Gastroesophageal sphincter (tissue), 4 donors: ENCODE measurements around the gene KCNN4. TPM values are rescaled to one million over a fixed set of nuclear protein-coding genes. Genes with fewer than 3 reads are reported as not detected.
A peak's percentile ranks its signal among the peaks of the same experiment; 100 is the strongest.

ENCODE experiments used
- ATAC-seq: fragments of 150-250 bp; one replicate; pipeline ENCODE4 v1.9.1; 2016; ENCODE audit warnings: mild to moderate bottlenecking, moderate library complexity
- H3K27ac ChIP-seq, 4 donors: fragments of 200-600 bp; sonication (generic) in 3 of 4; 1 replicate in 3 of 4; 2 replicates in 1 of 4; pipeline ENCODE4 v1.5.1; 2016 to 2019
- H3K27me3 ChIP-seq: fragments of 200-600 bp; sonication (generic); one replicate; pipeline ENCODE4 v1.5.1; 2019
- H3K36me3 ChIP-seq, 2 donors: fragments of 200-600 bp; sonication (generic); one replicate each; pipeline ENCODE4 v1.5.1; 2019; ENCODE audit warnings: control low read depth in 1 of 2
- H3K4me1 ChIP-seq, 3 donors: fragments of 200-600 bp; sonication (generic); 1 replicate in 2 of 3; 2 replicates in 1 of 3; pipeline ENCODE4 v1.5.1; 2016 to 2019; ENCODE audit warnings: control low read depth in 2 of 3
- H3K4me3 ChIP-seq, 2 donors: fragments of 200-600 bp; sonication (generic); one replicate each; pipeline ENCODE4 v1.5.1; 2019; ENCODE audit warnings: mild to moderate bottlenecking in 1 of 2, moderate library complexity in 1 of 2
- H3K9me3 ChIP-seq, 3 donors: fragments of 200-600 bp; sonication (generic); one replicate each; pipeline ENCODE4 v1.5.1; 2017 to 2019; ENCODE audit warnings: control low read depth in 2 of 3
- CTCF ChIP-seq, 4 experiments: fragments of 200-600 bp in 2 of 4; fragments of 450-650 bp in 2 of 4; sonication (generic) in 1 of 4; IDR thresholded peaks; one replicate each; pipeline ENCODE4 v1.5.1; 2017 to 2019; ENCODE audit warnings: antibody characterized with exemption in 4 of 4, mild to moderate bottlenecking in 2 of 4, moderate library complexity in 2 of 4
- EP300 ChIP-seq: sonication (generic); formaldehyde crosslinking; IDR thresholded peaks from one replicate; pipeline ENCODE4 v1.6.1; 2017; ENCODE audit warnings: antibody characterized with exemption, mild to moderate bottlenecking
- POLR2A ChIP-seq, 2 donors: fragments of 450-650 bp; IDR thresholded peaks; one replicate each; pipeline ENCODE4 v1.6.1; 2017; ENCODE audit warnings: antibody characterized with exemption in 2 of 2, mild to moderate bottlenecking in 2 of 2, moderate library complexity in 1 of 2
- POLR2AphosphoS5 ChIP-seq: sonication (generic); formaldehyde crosslinking; IDR thresholded peaks from one replicate; pipeline ENCODE4 v1.6.1; 2017; ENCODE audit warnings: antibody characterized with exemption
- WGBS, 2 donors: methylation state at CpG; one replicate each; pipeline ENCODE4 v1.1.5; 2018; ENCODE audit warnings: low coverage in 1 of 2; 5-methylcytosine and 5-hydroxymethylcytosine counted together
- total RNA-seq, 4 donors: library from RNA; depleted of rRNA; stranded (reverse); fragments of >200 nt; gene quantifications; one replicate each; pipeline ENCODE4 v1.1.0, GENCODE V29; 2016

KCNN4 gene
- total RNA-seq, 4 donors from 2014 or later, result 1.8 to 7.1 (median 3.4) TPM

- H3K4me1 ChIP-seq, result peaks cover 4 to 35% (median 14%) of the 10 kb centered on the region in 3 donors
- no peak for ATAC-seq
- WGBS, 2 donors, result 67 to 84% methylated on average over 1 to 6 of the region's 6 CpGs
- H3K36me3 ChIP-seq, result peaks cover 0 to 43% of the 10 kb centered on the region in 2 donors
- H3K27me3 ChIP-seq, result no peaks in the 10 kb centered on the region
- TF ChIP-seq POLR2AphosphoS5 (no peak), POLR2A (IDR thresholded peaks at IDR 0.05) (no peak), EP300 (no peak), CTCF (IDR thresholded peaks at IDR 0.05) (no peak)
- no peak overlapping the region for H3K4me3 ChIP-seq
- peak overlapping the region in 1 of 4 donors; percentile 98 for H3K27ac ChIP-seq
- no peaks in the 10 kb centered on the region for H3K9me3 ChIP-seq
Observed at GRCh38 chr19:43752287-43752875, 28.4 kb downstream of the KCNN4 start.

GRCh38 chr19:43751466-43752220 lies 29.1 kb downstream of the KCNN4 start:
- TF ChIP-seq CTCF (IDR thresholded peaks at IDR 0.05), result no peak
- no peak for TF ChIP-seq POLR2A (IDR thresholded peaks at IDR 0.05)
- no peak for TF ChIP-seq EP300
- TF ChIP-seq POLR2AphosphoS5, result no peak
- 78 to 83% methylated on average over 4 of the region's 4 CpGs for WGBS, 2 donors

GRCh38 chr19:43749898-43750297 lies 30.9 kb downstream of the KCNN4 start:
- WGBS, 2 donors, result 100% methylated on average over 1 of the region's 1 CpG; no CpG with 5 or more reads in 1 of the 2 donors

More at GRCh38 chr19:43751466-43752220, 29.1 kb downstream of the KCNN4 start:
- H3K4me3 ChIP-seq, result no peak overlapping the region
- H3K9me3 ChIP-seq, result no peaks in the 10 kb centered on the region
- peaks cover 4 to 35% (median 14%) of the 10 kb centered on the region in 3 donors for H3K4me1 ChIP-seq
- H3K27ac ChIP-seq, result peak overlapping the region in 1 of 4 donors; percentile 10
- H3K36me3 ChIP-seq, result peaks cover 0 to 50% of the 10 kb centered on the region in 2 donors
- H3K27me3 ChIP-seq, result no peaks in the 10 kb centered on the region
- ATAC-seq, result no peak

DNA sequence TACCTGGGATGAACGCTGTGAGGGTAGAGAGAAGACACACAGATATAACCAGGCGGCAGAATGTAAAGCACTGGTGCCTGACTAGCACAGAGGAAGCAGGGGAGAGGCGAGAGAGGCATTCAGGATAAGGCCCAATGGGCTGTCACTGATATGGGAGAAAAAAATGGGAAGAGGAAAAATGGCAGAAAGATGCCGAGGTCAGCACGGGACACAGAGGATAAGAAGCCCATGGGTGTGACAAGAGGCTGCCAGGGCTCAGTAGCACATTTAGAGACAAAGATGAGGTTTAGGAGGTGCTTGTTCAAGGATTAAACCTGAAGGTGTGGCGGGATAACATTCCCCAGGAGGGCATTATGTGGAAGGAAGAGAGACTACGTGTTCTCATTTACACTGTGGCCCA lies 31.6 kb downstream of the KCNN4 start:
- no peak for TF ChIP-seq CTCF (IDR thresholded peaks at IDR 0.05)
- no peak for TF ChIP-seq POLR2A (IDR thresholded peaks at IDR 0.05)
- no peak for TF ChIP-seq EP300
- TF ChIP-seq POLR2AphosphoS5, result no peak
- Histone ChIP-seq H3K36me3 (peaks cover 0 to 75% of the 10 kb centered on the region in 2 donors), H3K4me1 (peaks cover 4 to 30% (median 11%) of the 10 kb centered on the region in 3 donors), H3K27ac (no peak overlapping the region), H3K4me3 (no peak overlapping the region), H3K9me3 (no peaks in the 10 kb centered on the region), H3K27me3 (no peaks in the 10 kb centered on the region)
- 89 to 90% methylated on average over 7 of the region's 7 CpGs for WGBS, 2 donors
- no peak for ATAC-seq

More at GRCh38 chr19:43749898-43750297, 30.9 kb downstream of the KCNN4 start:
- ATAC-seq, result no peak
- Histone ChIP-seq H3K27ac (no peak overlapping the region), H3K4me3 (no peak overlapping the region), H3K9me3 (no peaks in the 10 kb centered on the region), H3K27me3 (no peaks in the 10 kb centered on the region), H3K36me3 (peaks cover 0 to 68% of the 10 kb centered on the region in 2 donors), H3K4me1 (peaks cover 4 to 32% (median 11%) of the 10 kb centered on the region in 3 donors)
- TF ChIP-seq POLR2AphosphoS5, result no peak
- TF ChIP-seq CTCF (IDR thresholded peaks at IDR 0.05), result no peak
- TF ChIP-seq POLR2A (IDR thresholded peaks at IDR 0.05), result no peak
- TF ChIP-seq EP300, result no peak
